PFSK-1 (cell line): Measurements from ENCODE around the gene LSP1.

Experiments used
- POLR2AphosphoS5 ChIP-seq: IDR thresholded peaks from 2 replicates; pipeline ENCODE4 v1.6.1; 2012; ENCODE audit warnings: low read depth, mild to moderate bottlenecking, control low read depth, low read length, moderate library complexity
- SIN3A ChIP-seq: IDR thresholded peaks from 2 replicates; pipeline ENCODE4 v1.6.1; 2012; ENCODE audit warnings: mild to moderate bottlenecking, low read length, moderate library complexity, borderline replicate concordance; ENCODE audit not compliant: insufficient read depth

- peak; percentile 65 for TF ChIP-seq POLR2AphosphoS5
- no peak for TF ChIP-seq SIN3A
Observed at GRCh38 chr11:1916132-1916985, 63.5 kb downstream of the LSP1 start.
